Subcutaneous abdominal adipose tissue (tissue), 5 donors: ENCODE results near the gene DUSP18.
"Not testable (repeated sequence)": the region's sequence is repeated elsewhere in the genome, so short reads cannot be mapped to it uniquely, and the experiment has no call there.

Source experiments
- H3K27ac ChIP-seq: one replicate; pipeline ENCODE4 v1.7.0; 2013; ENCODE audit warnings: low read depth, mild to moderate bottlenecking, inconsistent platforms, low read length, moderate library complexity
- H3K27me3 ChIP-seq, 5 donors: one replicate each; pipeline ENCODE4 v1.7.0; 2013; ENCODE audit warnings: low read length in 5 of 5, inconsistent platforms in 1 of 5; ENCODE audit not compliant: control insufficient read depth in 5 of 5, insufficient read depth in 4 of 5
- H3K36me3 ChIP-seq, 5 donors: one replicate each; pipeline ENCODE4 v1.7.0; 2013; ENCODE audit warnings: low read length in 5 of 5; ENCODE audit not compliant: control insufficient read depth in 5 of 5, insufficient read depth in 5 of 5
- H3K4me1 ChIP-seq, 5 donors: one replicate each; pipeline ENCODE4 v1.7.0; 2013; ENCODE audit warnings: low read length in 5 of 5, mild to moderate bottlenecking in 3 of 5, moderate library complexity in 1 of 5; ENCODE audit not compliant: control insufficient read depth in 5 of 5, insufficient read depth in 5 of 5
- H3K4me3 ChIP-seq, 5 donors: one replicate each; pipeline ENCODE4 v1.7.0; 2013; ENCODE audit warnings: low read length in 5 of 5, low read depth in 1 of 5
- H3K9ac ChIP-seq, 5 donors: one replicate each; pipeline ENCODE4 v1.7.0; 2013; ENCODE audit warnings: low read length in 5 of 5, mild to moderate bottlenecking in 4 of 5, moderate library complexity in 3 of 5
- H3K9me3 ChIP-seq, 5 donors: one replicate each; pipeline ENCODE4 v1.7.0; 2013; ENCODE audit warnings: low read length in 5 of 5; ENCODE audit not compliant: control insufficient read depth in 5 of 5
- donor health status: healthy.
- donor health status: healthy.
- donor health status: healthy.
- donor health status: healthy.
- donor health status: healthy.

The DUSP18 gene

GRCh38 chr22:30631469-30631868 is 36.2 kb downstream of the DUSP18 start:
- not testable (repeated sequence) for H3K36me3 ChIP-seq, H3K9me3 ChIP-seq, H3K9ac ChIP-seq, H3K4me3 ChIP-seq, H3K27me3 ChIP-seq, H3K27ac ChIP-seq
- peaks cover 3 to 22% (median 17%) of the 10 kb centered on the region in 5 donors for H3K4me1 ChIP-seq

DNA sequence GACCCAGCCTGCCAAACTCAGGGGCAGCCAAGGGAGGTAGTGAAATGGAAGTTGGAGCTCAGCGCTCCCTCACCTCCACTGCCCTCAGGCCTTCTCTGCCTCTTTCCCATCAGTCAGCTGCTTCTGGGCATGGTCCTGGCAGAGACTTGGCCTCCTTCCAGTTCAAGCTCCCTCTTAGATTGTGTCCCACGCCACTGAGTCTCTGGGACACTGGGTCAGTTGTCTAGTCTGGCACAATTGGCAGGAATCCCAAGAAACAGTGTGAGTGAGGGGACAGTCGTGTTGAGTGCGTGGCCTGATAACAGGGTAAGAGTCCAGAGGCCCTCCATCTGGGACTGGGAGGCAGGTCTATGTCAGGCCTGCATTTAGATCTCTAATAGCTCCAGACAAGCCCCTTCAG is 39.2 kb downstream of the DUSP18 start:
- Histone ChIP-seq H3K36me3 (peaks cover 0 to 19% (median 10%) of the 10 kb centered on the region in 5 donors), H3K9me3 (no peaks in the 10 kb centered on the region), H3K27me3 (no peaks in the 10 kb centered on the region), H3K4me1 (no peaks in the 10 kb centered on the region), H3K4me3 (no peak overlapping the region), H3K27ac (no peak overlapping the region), H3K9ac (no peak overlapping the region)

DNA sequence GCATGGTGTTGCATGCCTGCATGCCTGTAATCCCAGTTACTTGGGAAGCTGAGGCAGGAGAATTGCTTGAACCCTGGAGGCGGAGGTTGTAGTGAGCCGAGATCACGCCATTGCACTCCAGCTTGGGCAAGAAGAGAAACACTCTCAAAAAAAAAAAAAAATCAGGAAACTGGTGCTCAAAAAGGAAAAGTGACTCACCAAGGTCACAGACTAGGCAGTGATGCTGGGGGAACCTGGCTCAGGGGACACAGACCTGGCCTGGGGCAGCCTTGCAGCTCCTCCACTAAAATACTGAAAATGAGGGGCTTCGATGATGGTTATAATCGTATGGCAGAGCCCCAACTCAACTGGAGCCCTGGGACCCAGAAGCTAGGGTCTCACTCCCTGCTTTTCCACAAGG is 40.2 kb downstream of the DUSP18 start:
- Histone ChIP-seq H3K36me3 (peaks cover 0 to 28% (median 17%) of the 10 kb centered on the region in 5 donors), H3K4me3 (no peak overlapping the region), H3K27me3 (no peaks in the 10 kb centered on the region), H3K4me1 (no peaks in the 10 kb centered on the region), H3K27ac (no peak overlapping the region), H3K9me3 (no peaks in the 10 kb centered on the region), H3K9ac (no peak overlapping the region)

DNA sequence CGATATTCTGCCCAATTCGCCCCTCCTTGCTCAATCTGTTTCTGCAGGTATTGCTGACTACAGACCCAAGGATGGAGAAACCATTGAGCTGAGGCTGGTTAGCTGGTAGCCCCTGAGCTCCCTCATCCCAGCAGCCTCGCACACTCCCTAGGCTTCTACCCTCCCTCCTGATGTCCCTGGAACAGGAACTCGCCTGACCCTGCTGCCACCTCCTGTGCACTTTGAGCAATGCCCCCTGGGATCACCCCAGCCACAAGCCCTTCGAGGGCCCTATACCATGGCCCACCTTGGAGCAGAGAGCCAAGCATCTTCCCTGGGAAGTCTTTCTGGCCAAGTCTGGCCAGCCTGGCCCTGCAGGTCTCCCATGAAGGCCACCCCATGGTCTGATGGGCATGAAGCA is 41.3 kb downstream of the DUSP18 start:
- H3K27me3 ChIP-seq, result no peaks in the 10 kb centered on the region
- no peak overlapping the region for H3K9ac ChIP-seq
- no peak overlapping the region for H3K27ac ChIP-seq
- no peak overlapping the region for H3K4me3 ChIP-seq
- no peaks in the 10 kb centered on the region for H3K4me1 ChIP-seq
- no peaks in the 10 kb centered on the region for H3K9me3 ChIP-seq
- H3K36me3 ChIP-seq, result peaks cover 0 to 36% (median 20%) of the 10 kb centered on the region in 5 donors

- H3K9ac ChIP-seq, H3K27me3 ChIP-seq, H3K27ac ChIP-seq, H3K4me1 ChIP-seq, H3K9me3 ChIP-seq, H3K4me3 ChIP-seq: not testable (repeated sequence)
- H3K36me3 ChIP-seq, result peaks cover 0 to 68% (median 48%) of the 10 kb centered on the region in 5 donors
Measured at GRCh38 chr22:30619909-30620308, 47.8 kb downstream of the DUSP18 start.

DNA sequence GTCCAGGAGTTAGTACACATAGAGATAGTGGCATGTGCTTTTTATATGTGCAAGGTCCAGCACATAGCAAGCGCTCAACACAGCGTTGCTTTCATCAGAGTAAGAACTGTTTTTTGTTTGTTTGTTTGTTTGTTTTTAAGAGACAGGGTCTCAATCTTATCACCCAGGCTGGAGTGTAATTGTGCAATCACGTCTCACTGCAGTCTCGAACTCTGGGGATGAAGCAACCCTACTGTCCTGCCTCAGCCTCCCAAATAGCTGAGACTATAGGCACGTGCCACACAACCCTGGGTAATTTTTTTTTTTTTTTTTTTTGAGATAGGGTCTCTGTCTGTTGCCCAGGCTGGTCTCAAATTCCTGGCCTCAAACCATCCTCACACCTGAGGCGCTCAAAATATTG is 49.9 kb downstream of the DUSP18 start:
- Histone ChIP-seq H3K9me3 (no peaks in the 10 kb centered on the region), H3K27ac (no peak overlapping the region), H3K4me3 (no peak overlapping the region), H3K9ac (no peak overlapping the region), H3K27me3 (no peaks in the 10 kb centered on the region), H3K4me1 (peaks cover 0 to 2% (median 0%) of the 10 kb centered on the region in 5 donors), H3K36me3 (peaks cover 0 to 75% (median 57%) of the 10 kb centered on the region in 5 donors)

GRCh38 chr22:30615543-30615954 is 52.1 kb downstream of the DUSP18 start:
- Histone ChIP-seq H3K4me3 (no peak overlapping the region), H3K4me1 (peaks cover 0 to 2% (median 0%) of the 10 kb centered on the region in 5 donors), H3K27me3 (no peaks in the 10 kb centered on the region), H3K9ac (no peak overlapping the region), H3K36me3 (peaks cover 0 to 77% (median 47%) of the 10 kb centered on the region in 5 donors), H3K27ac (no peak overlapping the region), H3K9me3 (no peaks in the 10 kb centered on the region)

DNA sequence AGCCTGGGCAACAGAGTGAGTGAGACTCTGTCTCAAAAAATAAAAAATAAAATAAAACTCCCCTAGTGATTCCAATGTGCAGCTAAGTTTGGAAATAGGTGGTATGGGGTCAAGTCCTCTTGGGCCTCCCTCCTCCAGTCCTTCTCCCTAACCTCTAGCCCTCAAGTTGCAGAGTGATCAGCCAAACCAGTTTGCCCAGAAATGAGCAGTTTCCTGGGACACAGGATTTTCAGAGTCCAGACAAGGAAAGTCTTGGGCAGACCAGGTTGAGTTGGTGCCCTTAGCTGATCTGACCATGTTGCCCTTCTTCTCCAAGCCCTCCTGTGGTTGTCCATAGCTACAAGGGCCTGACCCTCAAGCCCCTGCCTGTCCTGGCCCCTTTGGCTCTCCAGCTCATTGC is 52.8 kb downstream of the DUSP18 start:
- Histone ChIP-seq H3K4me3 (no peak overlapping the region), H3K27ac (no peak overlapping the region), H3K9ac (no peak overlapping the region), H3K27me3 (no peaks in the 10 kb centered on the region), H3K36me3 (peaks cover 0 to 74% (median 42%) of the 10 kb centered on the region in 5 donors), H3K9me3 (no peaks in the 10 kb centered on the region), H3K4me1 (peaks cover 3 to 8% (median 4%) of the 10 kb centered on the region in 5 donors)

GRCh38 chr22:30614268-30614667 is 53.4 kb downstream of the DUSP18 start:
- Histone ChIP-seq H3K9me3 (no peaks in the 10 kb centered on the region), H3K9ac (no peak overlapping the region), H3K4me1 (peaks cover 6 to 14% (median 10%) of the 10 kb centered on the region in 5 donors), H3K27me3 (no peaks in the 10 kb centered on the region), H3K27ac (no peak overlapping the region), H3K4me3 (no peak overlapping the region), H3K36me3 (peaks cover 0 to 71% (median 42%) of the 10 kb centered on the region in 5 donors)

DNA sequence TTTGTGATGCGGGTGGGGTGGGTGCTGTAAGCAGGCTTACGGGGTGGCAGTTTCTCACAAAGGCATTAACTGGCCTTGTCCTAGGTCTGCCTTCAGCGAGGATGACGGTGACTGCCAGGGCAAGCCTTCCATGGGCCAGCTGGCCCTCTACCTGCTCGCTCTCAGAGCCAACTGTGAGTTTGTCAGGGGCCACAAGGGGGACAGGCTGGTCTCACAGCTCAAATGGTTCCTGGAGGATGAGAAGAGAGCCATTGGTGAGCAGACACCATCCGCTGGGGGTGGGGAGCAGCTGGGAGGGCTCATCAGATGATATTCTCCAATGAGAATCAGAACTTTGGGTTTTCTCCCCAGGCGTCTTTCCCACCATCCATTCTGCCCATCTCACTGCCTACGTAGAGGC is 54.9 kb downstream of the DUSP18 start:
- no peaks in the 10 kb centered on the region for H3K9me3 ChIP-seq
- H3K9ac ChIP-seq, result no peak overlapping the region
- no peak overlapping the region for H3K4me3 ChIP-seq
- H3K27me3 ChIP-seq, result no peaks in the 10 kb centered on the region
- H3K36me3 ChIP-seq, result peaks cover 0 to 58% (median 41%) of the 10 kb centered on the region in 5 donors
- H3K27ac ChIP-seq, result no peak overlapping the region
- H3K4me1 ChIP-seq, result peaks cover 8 to 29% (median 24%) of the 10 kb centered on the region in 5 donors
